ENCODE measurements around the gene TTLL13. TPM values are rescaled to one million over a fixed set of nuclear protein-coding genes. Genes with fewer than 3 reads are reported as not detected.

TTLL13 gene
- total and polyA plus RNA-seq, 2 donors (not counting 1 experiment from before 2014, with no cell fraction given) = 0.33 to 0.42 TPM

- Histone ChIP-seq H2AFZ (ENCODE audit: insufficient read depth, low read depth, low read length, poor library complexity, severe bottlenecking) (no peak overlapping the region), H3K36me3 (replicated peaks in 1 of 2; ENCODE audit: control extremely low read depth in 1 of 2, control insufficient read depth in 1 of 2, extremely low read depth in 1 of 2, insufficient read depth in 2 of 2, low read length in 1 of 2) (peaks cover 3 to 60% of the 10 kb centered on the region in 2 experiments), H3K4me3 (ENCODE audit: control extremely low read depth in 1 of 5, extremely low read depth in 1 of 5, insufficient read depth in 1 of 5, low read depth in 2 of 5, low read length in 4 of 5) (peak overlapping the region in 1 of 5 experiments; percentile 39), H3K27ac (ENCODE audit: low read length in 2 of 2) (peak overlapping the region; percentile 80 to 86), H3K9ac (ENCODE audit: low read length) (peak overlapping the region; percentile 35), H3K27me3 (replicated peaks in 1 of 4; ENCODE audit: control extremely low read depth in 1 of 4, control insufficient read depth in 3 of 4, insufficient read depth in 4 of 4, low read length in 3 of 4) (no peaks in the 10 kb centered on the region), H3K79me2 (ENCODE audit: control insufficient read depth, insufficient read depth, low read length) (peaks cover 92% of the 10 kb centered on the region), H3K4me1 (ENCODE audit: control insufficient read depth in 2 of 2, insufficient read depth in 2 of 2, low read length in 2 of 2) (peaks cover 97 to 100% of the 10 kb centered on the region in 2 donors), H4K20me1 (ENCODE audit: control insufficient read depth, insufficient read depth, low read length, poor library complexity, severe bottlenecking) (peaks cover 27% of the 10 kb centered on the region), H3K9me3 (ENCODE audit: control extremely low read depth in 1 of 3, control insufficient read depth in 2 of 3, insufficient read depth in 1 of 3, low read length in 2 of 3) (peaks cover 0 to 4% (median 0%) of the 10 kb centered on the region in 3 donors), H3K4me2 (replicated peaks; ENCODE audit: low read depth, low read length, poor library complexity, severe bottlenecking) (peak overlapping the region; percentile 65)
- CTCF ChIA-PET = interaction anchor here (0.7 to 12.6 kb wide), 8 partner anchors 12 to 602 kb away, joined by 3 to 274 read pairs (median 6); partner anchors contain the start of genes CIB1, GDPGP1 and SEMA4B
- intact Hi-C loops (cut with micrococcal nuclease) = loop anchor here (1.0 to 10.0 kb wide), 6 partner anchors 13 to 451 kb away; partner anchors contain the start of genes AP3S2, GDPGP1 and SEMA4B
- peak; percentile 89 for DNase-seq
- WGBS (ENCODE audit: insufficient coverage) = 12% methylated on average over 11 of the region's 11 CpGs
- peaks cover 94% of the 10 kb centered on the region for H3K4me1 Mint-ChIP-seq
- POLR2A ChIA-PET = interaction anchor here (0.5 to 9.0 kb wide), 7 partner anchors 9 to 52 kb away, joined by 4 to 163 read pairs (median 36); partner anchors contain the start of genes CIB1, GDPGP1 and SEMA4B
- no peaks in the 10 kb centered on the region for H3K9me3 Mint-ChIP-seq (ENCODE audit: insufficient read depth)
- peak overlapping the region; percentile 72 for H3K4me3 Mint-ChIP-seq
- peak; percentile 71 for ATAC-seq (ENCODE audit: low read depth)
- H3K27ac Mint-ChIP-seq = peak overlapping the region; percentile 90
- TF ChIP-seq CTCF (IDR thresholded peaks at IDR 0.05) = no peak
- no peak for TF ChIP-seq EZH2 (IDR thresholded peaks at IDR 0.05; ENCODE audit: borderline replicate concordance, insufficient read depth, low read depth, low read length, poor library complexity, severe bottlenecking)
- H3K27me3 Mint-ChIP-seq = no peaks in the 10 kb centered on the region
Observed at GRCh38 chr15:90213818-90214204, 35.5 kb upstream of the TTLL13 start.
